Activated CD8-positive, alpha-beta T cell treated with anti-CD3 and anti-CD28 coated beads for 36 hours (primary cell): ENCODE results near the gene WWC2. TPM values are rescaled to one million over a fixed set of nuclear protein-coding genes. Genes with fewer than 3 reads are reported as not detected.

Experiments used
- ATAC-seq: fragments of 200-7000 bp; cut with Tn5 transposase; one replicate; pipeline ENCODE4 v1.10.0; 2021; ENCODE audit warnings: mild to moderate bottlenecking, moderate library complexity
- CTCF ChIA-PET: fragments of 350-600 bp; sonication (Branson Sonifier 250); formaldehyde crosslinking; loops from one replicate; lab custom pipeline; 2021; ENCODE audit warnings: antibody characterized with exemption; lab: Charles Lee
- POLR2A ChIA-PET: fragments of 350-600 bp; sonication (Branson Sonifier 250); formaldehyde crosslinking; loops from one replicate; lab custom pipeline; 2021; ENCODE audit warnings: antibody characterized with exemption; lab: Charles Lee
- DNase-seq: peaks from one replicate; pipeline ENCODE4 v3.0.0-alpha.2; 2020
- H3K27ac Mint-ChIP-seq: one replicate; pipeline ENCODE4 v1.8.0; 2021; ENCODE audit warnings: mild to moderate bottlenecking, mixed read lengths
- H3K27me3 Mint-ChIP-seq: one replicate; pipeline ENCODE4 v1.8.0; 2021; ENCODE audit warnings: mixed read lengths
- H3K36me3 Mint-ChIP-seq: one replicate; pipeline ENCODE4 v1.8.0; 2021; ENCODE audit warnings: low read depth, mixed read lengths
- H3K4me1 Mint-ChIP-seq: one replicate; pipeline ENCODE4 v1.8.0; 2021; ENCODE audit warnings: low read depth, mixed read lengths
- H3K4me3 Mint-ChIP-seq: one replicate; pipeline ENCODE4 v1.8.0; 2021; ENCODE audit warnings: mild to moderate bottlenecking, moderate library complexity, mixed read lengths
- H3K9me3 Mint-ChIP-seq: one replicate; pipeline ENCODE4 v1.8.0; 2021; ENCODE audit warnings: mixed read lengths
- intact Hi-C: fragments of 100-400 bp; cut with micrococcal nuclease; formaldehyde crosslinking; loops from one replicate; pipeline ENCODE4 v1.10.0; 2022
- total RNA-seq, 2 experiments: library from RNA; stranded (reverse); gene quantifications; one replicate each; pipeline ENCODE4 v1.2.3, GENCODE V29; 2021
- TF ChIP-seq, protein P1 (sequence below): fragments of 200-600 bp; IDR thresholded peaks from one replicate; pipeline ENCODE4 v1.8.0; 2022; ENCODE audit warnings: antibody characterized with exemption, mild to moderate bottlenecking

WWC2 gene
- total RNA-seq, 2 experiments from 2014 or later = 1.9 TPM

DNA sequence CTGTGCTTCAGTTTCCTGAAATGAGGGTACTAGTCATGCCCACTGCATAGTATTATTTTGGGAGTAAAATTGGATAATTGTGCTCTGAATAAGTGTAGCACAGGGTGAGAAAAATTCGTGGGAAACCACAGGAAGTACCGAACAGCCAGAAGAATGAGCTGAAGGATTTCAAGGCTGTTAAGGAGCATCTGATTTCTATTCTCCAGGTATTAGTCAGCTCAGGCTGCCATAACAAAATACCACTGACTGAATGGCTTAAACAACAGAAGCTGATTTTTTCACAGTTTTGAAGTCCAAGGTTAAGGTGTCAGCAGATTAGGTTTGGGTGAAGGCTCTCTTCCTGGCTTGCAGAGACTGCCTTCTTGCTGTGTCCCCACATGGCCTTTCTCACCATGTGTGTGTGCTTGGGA lies 41.9 kb downstream of the WWC2 start:
- ChIA-PET POLR2A (no interaction called here), CTCF (no interaction called here)
- no peaks in the 10 kb centered on the region for H3K9me3 Mint-ChIP-seq
- ATAC-seq (no peak), DNase-seq (no peak)
- intact Hi-C loops = no loop called here
- H3K36me3 Mint-ChIP-seq = no peaks in the 10 kb centered on the region
- no peak overlapping the region for H3K4me3 Mint-ChIP-seq
- peaks cover 9% of the 10 kb centered on the region for H3K27me3 Mint-ChIP-seq
- no peaks in the 10 kb centered on the region for H3K4me1 Mint-ChIP-seq
- TF ChIP-seq, protein P1, sequence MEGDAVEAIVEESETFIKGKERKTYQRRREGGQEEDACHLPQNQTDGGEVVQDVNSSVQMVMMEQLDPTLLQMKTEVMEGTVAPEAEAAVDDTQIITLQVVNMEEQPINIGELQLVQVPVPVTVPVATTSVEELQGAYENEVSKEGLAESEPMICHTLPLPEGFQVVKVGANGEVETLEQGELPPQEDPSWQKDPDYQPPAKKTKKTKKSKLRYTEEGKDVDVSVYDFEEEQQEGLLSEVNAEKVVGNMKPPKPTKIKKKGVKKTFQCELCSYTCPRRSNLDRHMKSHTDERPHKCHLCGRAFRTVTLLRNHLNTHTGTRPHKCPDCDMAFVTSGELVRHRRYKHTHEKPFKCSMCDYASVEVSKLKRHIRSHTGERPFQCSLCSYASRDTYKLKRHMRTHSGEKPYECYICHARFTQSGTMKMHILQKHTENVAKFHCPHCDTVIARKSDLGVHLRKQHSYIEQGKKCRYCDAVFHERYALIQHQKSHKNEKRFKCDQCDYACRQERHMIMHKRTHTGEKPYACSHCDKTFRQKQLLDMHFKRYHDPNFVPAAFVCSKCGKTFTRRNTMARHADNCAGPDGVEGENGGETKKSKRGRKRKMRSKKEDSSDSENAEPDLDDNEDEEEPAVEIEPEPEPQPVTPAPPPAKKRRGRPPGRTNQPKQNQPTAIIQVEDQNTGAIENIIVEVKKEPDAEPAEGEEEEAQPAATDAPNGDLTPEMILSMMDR = no peak
- H3K27ac Mint-ChIP-seq = no peak overlapping the region

DNA sequence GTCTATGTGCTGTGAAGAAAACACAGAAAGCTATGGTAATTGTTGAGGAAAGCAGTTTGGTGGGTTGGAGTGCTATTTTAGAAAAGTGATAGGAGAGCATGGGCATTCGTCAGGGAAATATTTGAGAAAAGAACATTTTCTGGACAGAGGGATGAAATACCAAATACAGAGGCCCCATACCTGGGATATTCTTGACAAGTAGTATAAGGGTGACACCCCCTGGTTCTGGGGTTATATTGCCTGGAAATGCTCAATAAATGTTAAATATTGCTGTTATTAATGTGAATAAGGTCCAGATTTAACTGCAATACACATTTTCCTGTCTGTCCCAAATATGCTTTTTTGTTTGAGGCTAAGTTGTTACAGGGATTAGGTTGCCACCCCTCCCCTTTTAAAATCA lies 42.9 kb downstream of the WWC2 start:
- ATAC-seq = no peak

DNA sequence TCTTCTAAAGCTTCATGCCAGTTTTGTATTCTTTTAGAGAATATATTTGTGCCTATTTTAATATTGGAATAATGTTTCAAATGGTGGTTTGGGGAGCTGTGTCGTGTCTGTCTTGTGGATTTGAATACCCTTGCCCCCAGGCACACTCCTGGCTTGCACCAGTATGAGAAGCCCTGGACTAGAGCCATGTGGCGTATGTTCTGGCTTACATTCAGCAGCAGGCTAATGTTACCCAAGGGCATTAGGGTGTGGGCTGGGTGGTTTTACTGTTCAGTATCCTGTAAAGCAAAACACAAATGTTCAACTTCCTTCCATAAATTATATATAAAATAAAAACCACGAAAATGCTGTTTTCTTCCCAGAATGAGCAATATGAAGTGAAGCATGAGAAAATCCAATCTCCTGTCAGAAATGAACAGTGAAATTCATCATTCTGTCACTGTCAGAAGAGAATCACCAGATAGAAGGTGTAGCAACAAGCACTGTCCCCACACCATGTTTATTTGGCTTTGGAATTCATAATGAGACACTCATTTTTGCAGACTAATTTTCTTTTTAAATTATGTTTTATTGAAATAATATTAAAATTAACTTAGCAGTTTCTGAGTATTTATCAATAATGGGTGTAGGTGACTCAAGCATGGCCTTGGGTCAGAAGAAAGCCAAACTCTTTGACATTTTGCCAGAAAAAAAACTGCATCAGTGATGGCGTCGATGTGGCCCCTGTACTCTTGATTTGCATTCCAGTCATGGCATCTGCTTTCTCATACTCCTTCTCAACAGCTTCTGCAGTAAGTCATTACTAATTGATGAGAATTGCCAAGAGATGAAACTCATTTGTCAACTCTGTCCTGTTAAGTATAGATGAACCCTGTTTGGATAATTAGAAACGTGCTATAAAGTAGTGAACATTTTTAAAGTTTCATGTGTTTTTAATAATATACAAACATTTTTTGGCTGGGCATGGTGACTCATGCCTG lies 43.8 kb downstream of the WWC2 start:
- Mint-ChIP-seq H3K27me3 (peaks cover 9% of the 10 kb centered on the region), H3K4me1 (no peaks in the 10 kb centered on the region), H3K4me3 (no peak overlapping the region), H3K27ac (no peak overlapping the region), H3K9me3 (no peaks in the 10 kb centered on the region), H3K36me3 (no peaks in the 10 kb centered on the region)
- POLR2A ChIA-PET = no interaction called here
- TF ChIP-seq, protein P1 = no peak
- no peak for DNase-seq
- no peak for ATAC-seq
- intact Hi-C loops = no loop called here
- CTCF ChIA-PET = no interaction called here

More for the DNA sequence above, 42.9 kb downstream of the WWC2 start:
- peaks cover 9% of the 10 kb centered on the region for H3K27me3 Mint-ChIP-seq
- ChIA-PET POLR2A (no interaction called here), CTCF (no interaction called here)
- H3K36me3 Mint-ChIP-seq = no peaks in the 10 kb centered on the region
- intact Hi-C loops = no loop called here
- no peaks in the 10 kb centered on the region for H3K4me1 Mint-ChIP-seq
- TF ChIP-seq, protein P1 = no peak
- H3K27ac Mint-ChIP-seq = no peak overlapping the region
- no peak for DNase-seq
- H3K9me3 Mint-ChIP-seq = no peaks in the 10 kb centered on the region
- no peak overlapping the region for H3K4me3 Mint-ChIP-seq

DNA sequence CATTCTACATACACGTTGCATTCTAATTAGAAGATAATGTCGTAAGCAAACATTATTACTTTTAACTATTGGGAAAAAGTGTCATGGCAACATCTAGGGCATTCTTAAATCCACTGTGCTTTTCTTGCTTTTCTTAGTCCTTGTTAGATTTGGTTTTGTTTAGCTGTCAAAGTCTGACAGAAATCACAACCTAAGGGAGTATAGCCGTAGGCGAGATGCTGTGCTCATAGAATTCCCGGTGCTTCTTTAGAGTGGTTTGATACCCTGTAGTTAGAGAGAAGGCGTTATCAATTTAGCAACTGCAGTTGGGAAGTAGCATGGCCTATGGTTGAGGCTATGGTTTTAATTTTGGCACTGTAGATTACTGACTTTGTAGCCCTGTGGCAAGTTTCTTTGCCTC lies 45.7 kb downstream of the WWC2 start:
- intact Hi-C loops = no loop called here

DNA sequence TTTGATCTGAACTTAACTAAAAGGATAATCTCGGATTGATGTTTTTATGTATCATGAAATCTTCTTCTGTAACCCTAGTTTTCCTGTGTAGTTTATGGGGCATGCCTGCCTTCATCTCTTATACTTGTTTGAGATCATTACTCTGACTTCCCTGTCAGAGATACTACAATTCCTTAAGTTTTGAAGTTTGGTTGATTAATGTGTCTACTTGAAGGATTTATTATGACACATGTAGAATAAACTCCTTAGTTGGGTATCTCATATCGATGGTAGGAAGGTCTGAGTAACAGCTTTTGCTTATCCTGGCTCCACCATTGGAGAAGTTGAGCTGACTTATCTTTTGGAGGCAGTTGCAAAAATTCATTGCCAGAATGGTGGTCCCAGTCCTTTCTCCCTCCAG lies 46.7 kb downstream of the WWC2 start:
- Mint-ChIP-seq H3K4me3 (no peak overlapping the region), H3K4me1 (no peaks in the 10 kb centered on the region)
- intact Hi-C loops = no loop called here

More for the DNA sequence above, 45.7 kb downstream of the WWC2 start:
- Mint-ChIP-seq H3K4me1 (no peaks in the 10 kb centered on the region), H3K27me3 (peaks cover 2% of the 10 kb centered on the region), H3K4me3 (no peak overlapping the region), H3K27ac (no peak overlapping the region), H3K9me3 (no peaks in the 10 kb centered on the region), H3K36me3 (no peaks in the 10 kb centered on the region)
- ATAC-seq (no peak), DNase-seq (no peak)
- ChIA-PET CTCF (no interaction called here), POLR2A (no interaction called here)
- TF ChIP-seq, protein P1 = no peak

More for the DNA sequence above, 46.7 kb downstream of the WWC2 start:
- no peak for DNase-seq
- H3K9me3 Mint-ChIP-seq = no peaks in the 10 kb centered on the region
- TF ChIP-seq, protein P1 = no peak
- ChIA-PET POLR2A (no interaction called here), CTCF (no interaction called here)
- H3K27ac Mint-ChIP-seq = no peak overlapping the region
- ATAC-seq = no peak
- H3K27me3 Mint-ChIP-seq = peaks cover 2% of the 10 kb centered on the region
- no peaks in the 10 kb centered on the region for H3K36me3 Mint-ChIP-seq
